Fibroblast of mammary gland (primary cell): ENCODE measurements around the gene ERI3.
A peak's percentile ranks its signal among the peaks of the same experiment; 100 is the strongest.

ENCODE experiments used
- DNase-seq: peaks from one replicate; pipeline ENCODE4 v3.0.0-alpha.2; 2010; ENCODE audit warnings: low read depth
- H3K4me3 ChIP-seq: 2 replicates; pipeline ENCODE4 v1.5.1; 2011; ENCODE audit warnings: low read depth, mild to moderate bottlenecking, low read length, moderate library complexity; ENCODE audit not compliant: control insufficient read depth
- CTCF ChIP-seq: conservative IDR thresholded peaks from 2 replicates; pipeline ENCODE4 v1.5.1; 2011; ENCODE audit warnings: low read depth, low read length, inconsistent platforms; ENCODE audit not compliant: control insufficient read depth, insufficient read depth

ERI3 gene

GRCh38 chr1:44351289-44351688 is 3.8 kb downstream of the ERI3 start:
- no peak for DNase-seq
- no peak for TF ChIP-seq CTCF
- no peak overlapping the region for H3K4me3 ChIP-seq

- no peak for TF ChIP-seq CTCF
- no peak overlapping the region for H3K4me3 ChIP-seq
- DNase-seq: no peak
These were observed 7.0 kb downstream of the ERI3 start for GRCh38 chr1:44348061-44348485.

- DNase-seq: peak; percentile 62
- no peak overlapping the region for H3K4me3 ChIP-seq
These were observed 7.8 kb downstream of the ERI3 start for GRCh38 chr1:44347280-44347679.

GRCh38 chr1:44346878-44347277 is 8.2 kb downstream of the ERI3 start:
- H3K4me3 ChIP-seq: no peak overlapping the region
- no peak for DNase-seq
- no peak for TF ChIP-seq CTCF

More at GRCh38 chr1:44347280-44347679, 7.8 kb downstream of the ERI3 start:
- no peak for TF ChIP-seq CTCF

GRCh38 chr1:44346184-44346583 is 8.9 kb downstream of the ERI3 start:
- DNase-seq: no peak
- TF ChIP-seq CTCF: no peak
- H3K4me3 ChIP-seq: no peak overlapping the region

- TF ChIP-seq CTCF: no peak
- no peak overlapping the region for H3K4me3 ChIP-seq
- DNase-seq: no peak
These were observed 9.8 kb downstream of the ERI3 start for GRCh38 chr1:44345187-44345775.

- DNase-seq: no peak
- no peak for TF ChIP-seq CTCF
These were observed 15.3 kb downstream of the ERI3 start for GRCh38 chr1:44339731-44340130.

More at GRCh38 chr1:44339731-44340130, 15.3 kb downstream of the ERI3 start:
- no peak overlapping the region for H3K4me3 ChIP-seq
